ENCODE measurements around the gene SHF.

SHF gene

DNA sequence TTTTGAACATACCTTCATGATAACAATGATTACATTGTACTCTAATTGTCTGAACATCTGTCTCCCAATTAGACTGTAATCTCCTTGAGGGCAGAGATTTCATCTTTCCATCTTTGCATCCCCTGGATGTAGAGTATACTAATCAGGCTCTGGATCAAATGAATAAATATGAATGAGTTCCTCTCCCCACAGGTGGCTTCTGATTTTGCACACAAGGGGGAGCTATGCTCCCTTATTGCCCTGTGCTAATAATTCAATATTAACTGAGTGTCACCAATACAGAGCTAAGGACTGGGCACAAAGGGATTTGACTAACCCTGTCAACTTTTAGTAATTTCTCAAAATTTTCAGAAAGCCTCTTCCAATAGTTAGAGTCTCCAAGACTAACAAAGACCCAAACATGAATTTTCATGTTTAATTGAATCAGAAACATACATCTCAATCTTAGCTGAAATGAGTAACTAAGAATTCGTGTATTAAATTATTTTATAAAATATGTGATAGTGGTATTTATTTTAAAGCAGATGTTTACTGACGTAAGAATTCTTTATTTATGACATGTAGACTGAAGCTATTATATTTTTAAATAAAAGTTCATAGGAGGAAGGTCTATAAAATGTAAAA is 61.1 kb downstream of the SHF start:
- peak; percentile 43 for DNase-seq

DNA sequence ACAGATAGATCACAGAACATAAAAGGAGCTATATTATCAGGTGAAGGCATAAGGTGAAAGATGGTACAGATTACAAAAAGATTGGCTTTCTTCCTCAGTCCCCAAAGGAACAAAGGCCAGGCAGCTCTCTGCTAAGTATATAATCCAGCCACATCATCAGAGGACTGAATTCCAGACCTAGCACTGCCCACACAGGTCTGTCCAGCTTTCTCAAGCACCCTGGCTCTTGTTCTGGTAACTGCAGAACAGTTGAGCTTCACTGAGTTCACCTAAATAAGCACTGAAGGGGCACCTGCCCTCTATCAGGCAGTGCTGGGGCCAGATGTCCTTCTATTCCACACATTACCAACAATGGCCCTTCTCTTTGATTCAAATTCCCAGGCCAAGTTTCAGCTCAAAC is 64.4 kb downstream of the SHF start:
- DNase-seq = no peak

DNA sequence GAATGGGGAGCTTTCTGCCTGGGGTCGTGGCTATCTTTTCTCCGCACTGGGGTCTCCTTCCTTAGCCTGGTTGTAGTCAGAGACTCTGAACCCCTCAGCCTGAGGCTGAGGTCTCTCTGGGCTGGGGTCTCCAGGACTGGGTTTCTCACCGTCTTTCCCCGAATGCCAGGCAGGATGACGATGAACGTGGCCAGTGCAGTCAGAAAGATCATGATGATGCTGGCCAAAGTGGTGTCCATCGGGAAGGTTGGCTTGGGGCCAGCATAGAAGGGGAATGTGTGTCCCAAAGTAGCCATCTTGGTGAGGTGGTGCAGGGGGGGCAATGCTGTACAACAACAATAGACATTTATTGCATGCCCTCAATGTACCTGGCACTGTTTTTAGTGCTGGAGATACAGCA is 65.0 kb downstream of the SHF start:
- no peak for DNase-seq

DNA sequence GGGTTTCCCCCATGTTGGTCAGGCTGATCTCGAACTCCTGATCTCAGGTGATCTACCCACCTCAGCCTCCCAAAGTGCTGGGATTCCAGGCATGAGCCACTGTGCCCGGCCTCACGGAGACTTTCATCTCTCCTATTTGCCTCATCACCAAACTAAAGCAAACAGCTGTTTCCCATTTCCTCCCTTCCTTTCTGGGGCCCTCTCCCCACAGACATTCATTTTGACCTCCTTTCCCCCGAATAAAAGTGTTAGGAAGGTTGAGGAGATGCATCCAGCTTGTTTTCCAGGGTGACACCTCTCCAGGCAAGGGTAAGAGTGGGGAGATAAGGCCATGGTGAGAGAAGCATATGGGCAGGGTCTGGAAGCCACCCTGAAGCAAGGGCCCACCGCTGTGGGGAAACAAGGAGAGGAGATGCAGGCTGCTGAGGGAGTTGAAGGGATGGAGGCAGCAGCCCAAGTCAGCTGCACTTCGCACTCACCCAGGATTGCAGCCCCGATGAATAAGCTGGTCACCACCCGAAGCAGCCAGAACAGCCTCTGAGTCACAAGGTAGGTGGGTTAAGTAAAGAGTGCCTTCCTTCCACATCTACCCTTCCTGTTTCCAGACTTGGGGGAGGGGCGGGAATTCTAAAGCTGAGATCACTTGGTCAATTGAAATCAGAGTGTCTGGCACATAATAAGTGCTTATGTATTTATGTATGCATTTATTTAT is 65.9 kb downstream of the SHF start:
- no peak for DNase-seq

DNA sequence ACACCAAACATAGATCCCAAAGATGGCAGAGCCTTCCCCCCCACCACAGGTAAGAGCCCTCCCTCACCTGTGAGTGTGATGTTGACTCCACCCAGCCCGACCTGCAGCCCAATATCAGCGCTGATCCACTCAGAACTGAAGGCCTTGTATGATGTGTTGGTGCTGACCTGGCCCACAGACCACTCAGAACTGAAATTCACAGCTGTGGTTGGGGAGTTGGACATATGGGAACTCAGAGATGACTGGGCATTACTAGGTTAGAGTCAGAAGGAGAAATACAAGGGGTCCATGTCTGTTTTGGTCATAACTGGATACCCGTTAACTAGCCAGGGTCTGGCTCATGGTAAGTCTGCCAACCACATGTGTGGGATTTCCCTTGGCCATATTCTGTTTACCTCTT is 66.7 kb downstream of the SHF start:
- DNase-seq = no peak

DNA sequence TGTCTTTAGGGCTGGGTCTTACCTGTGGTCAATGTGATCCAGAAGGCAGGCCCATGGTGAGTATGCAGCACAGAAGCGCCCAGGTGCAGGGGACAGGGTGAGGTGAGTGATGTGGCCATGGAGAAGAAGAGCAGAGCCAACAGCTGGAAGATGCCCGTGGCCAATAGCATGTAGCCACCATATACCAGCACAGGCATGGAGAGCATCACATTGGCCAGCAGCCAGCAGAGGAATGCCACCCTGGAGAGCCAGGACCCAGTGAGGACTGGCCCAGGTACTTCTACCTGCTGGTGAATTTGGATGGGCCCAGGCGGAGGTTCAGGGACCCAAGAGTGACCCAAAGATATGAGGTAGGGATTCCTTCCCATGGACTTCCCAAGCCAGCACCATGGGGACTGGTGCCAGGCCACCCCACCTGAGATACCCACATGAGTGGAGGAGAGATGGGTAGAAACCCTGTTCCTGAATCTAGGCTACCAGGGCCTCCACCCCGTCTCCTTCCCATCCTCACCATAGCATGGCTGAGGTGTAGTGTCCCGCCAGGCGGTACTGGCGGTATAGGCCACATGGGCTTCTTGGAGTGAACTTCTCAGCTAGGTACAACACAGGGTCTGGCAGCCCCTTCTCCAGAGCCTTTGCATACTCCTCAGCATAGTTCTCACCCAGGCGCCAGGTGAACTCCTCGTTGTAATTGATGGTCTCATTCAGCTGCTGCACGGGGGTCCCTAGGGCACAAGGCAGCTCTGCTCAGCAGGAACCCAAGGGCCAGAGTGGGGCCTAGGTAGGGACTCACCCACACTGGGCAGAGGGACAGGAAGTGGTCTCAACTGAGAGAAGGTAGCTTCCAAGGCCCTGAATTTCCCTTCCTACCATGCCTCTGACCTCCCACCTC is 67.4 kb downstream of the SHF start:
- no peak for DNase-seq

DNA sequence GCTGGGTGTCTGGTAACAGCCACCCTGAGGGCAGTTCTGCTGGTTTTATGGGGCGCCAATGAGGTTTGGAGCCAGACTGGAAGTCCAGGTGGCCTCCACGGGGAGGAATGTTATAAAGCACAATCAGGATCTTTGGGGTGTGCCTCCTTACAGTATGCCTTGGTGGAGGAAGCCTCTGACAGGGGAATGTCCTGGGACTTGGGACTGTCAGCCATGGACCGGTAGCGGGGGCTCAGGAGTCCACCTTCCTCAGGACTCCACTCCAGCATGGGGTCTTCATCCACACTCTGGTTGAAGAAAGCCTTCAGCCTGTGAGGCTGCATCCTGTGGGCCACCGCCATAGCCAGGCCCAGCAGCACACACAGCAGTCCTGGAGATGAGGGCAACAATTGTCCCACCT is 68.8 kb downstream of the SHF start:
- DNase-seq = no peak

DNA sequence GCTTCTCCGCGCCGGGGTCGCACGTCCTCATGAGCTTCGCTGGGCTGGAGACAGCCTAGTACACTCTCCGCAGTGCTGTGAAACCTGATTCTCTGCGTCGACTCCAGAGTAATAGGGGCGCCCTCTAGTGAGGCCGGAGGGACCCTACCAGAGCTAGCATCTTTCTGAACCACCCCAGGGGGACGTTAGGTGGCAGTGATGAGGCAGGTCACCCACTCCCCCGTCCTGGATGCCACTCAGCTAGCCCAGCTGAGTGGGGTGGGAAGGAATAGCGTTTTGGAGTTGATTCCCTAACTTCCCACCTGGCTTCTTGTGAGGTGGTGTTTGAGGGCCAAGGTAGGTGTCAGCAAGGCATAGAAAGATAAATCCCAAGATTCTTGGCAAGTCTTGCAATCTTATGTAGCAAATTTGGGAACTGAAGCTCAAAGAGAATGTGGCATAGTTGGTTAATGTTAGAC is 69.6 kb downstream of the SHF start:
- peak; percentile 76 for DNase-seq

DNA sequence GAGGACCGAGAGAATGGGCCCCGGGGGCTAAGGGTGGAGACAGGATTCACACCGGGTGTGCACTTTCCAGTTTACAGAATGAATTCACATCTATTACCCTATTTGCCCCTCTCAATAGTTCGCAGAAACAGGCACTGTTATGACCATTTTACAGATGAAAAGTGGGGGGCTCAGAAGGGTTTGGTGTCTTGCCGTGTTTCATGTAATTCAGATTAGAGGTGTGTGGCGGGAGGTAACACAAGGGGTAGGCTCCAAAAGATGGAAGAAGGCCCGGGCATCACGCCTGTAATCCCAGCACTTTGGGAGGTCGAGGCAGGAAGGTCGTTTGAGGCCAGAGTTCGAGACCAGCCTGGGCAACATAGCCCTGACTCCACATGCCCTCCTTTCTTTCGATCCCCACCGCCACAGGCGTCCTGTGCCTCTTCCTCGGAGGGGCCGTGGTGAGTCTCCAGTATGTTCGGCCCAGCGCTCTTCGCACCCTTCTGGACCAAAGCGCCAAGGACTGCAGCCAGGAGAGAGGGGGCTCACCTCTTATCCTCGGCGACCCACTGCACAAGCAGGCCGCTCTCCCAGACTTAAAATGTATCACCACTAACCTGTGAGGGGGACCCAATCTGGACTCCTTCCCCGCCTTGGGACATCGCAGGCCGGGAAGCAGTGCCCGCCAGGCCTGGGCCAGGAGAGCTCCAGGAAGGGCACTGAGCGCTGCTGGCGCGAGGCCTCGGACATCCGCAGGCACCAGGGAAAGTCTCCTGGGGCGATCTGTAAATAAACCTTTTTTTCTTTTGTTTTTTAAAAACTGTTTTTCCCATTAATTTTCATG is 70.2 kb downstream of the SHF start:
- no peak for DNase-seq
